IPS-18c (cell line): Measurements from ENCODE around the gene PACSIN2.

ENCODE experiments used
- H3K4me3 ChIP-seq: 2 replicates; pipeline ENCODE4 v1.7.0; 2013; ENCODE audit warnings: low read depth, mild to moderate bottlenecking, low read length, moderate library complexity; ENCODE audit not compliant: insufficient read depth
- H3K9me3 ChIP-seq: one replicate; pipeline ENCODE4 v1.6.1; 2013; ENCODE audit warnings: mild to moderate bottlenecking, low read length, moderate library complexity; ENCODE audit not compliant: control insufficient read depth, insufficient read depth

Gene PACSIN2

DNA sequence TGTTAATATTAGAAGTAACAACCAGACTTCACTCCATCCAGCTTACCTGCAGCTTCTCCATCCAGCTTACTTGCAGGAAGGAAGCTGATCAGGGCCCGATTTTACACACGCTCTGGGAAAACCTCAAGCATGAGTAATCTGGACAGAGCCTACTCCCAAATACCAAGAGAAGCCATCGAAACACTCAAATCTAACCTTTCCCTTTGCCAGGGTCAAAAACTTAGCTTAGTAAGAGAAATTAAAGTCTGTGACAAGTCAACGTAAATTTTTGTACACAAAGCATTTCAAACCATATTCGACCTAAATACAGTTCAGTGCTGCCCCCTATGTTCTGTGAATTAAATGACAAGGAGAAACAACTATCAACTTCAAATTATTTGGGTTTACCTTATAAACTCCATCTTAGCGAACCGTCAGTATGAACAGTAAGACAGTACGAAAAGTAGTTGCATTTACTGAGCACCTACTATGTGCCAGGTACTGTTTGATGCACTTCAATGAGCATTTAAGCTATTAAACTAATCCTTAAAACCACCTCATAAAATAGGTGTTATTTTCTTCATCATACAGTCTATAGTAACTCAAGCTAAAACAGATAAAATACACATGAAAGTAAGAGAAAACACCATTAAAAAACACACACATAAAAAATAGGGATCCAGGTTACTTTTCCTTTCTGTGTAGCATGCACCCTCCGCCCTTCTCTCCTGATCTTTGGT, 194.7 kb downstream of the PACSIN2 start:
- Histone ChIP-seq H3K9me3 (peaks cover 4% of the 10 kb centered on the region), H3K4me3 (no peak overlapping the region)
